Right lobe of liver (tissue), 4 donors: ENCODE data around the gene CAGE1.

ENCODE experiments used
- POLR2A ChIP-seq: fragments of 450-650 bp; IDR thresholded peaks from one replicate; pipeline ENCODE4 v1.6.1; 2017; ENCODE audit warnings: antibody characterized with exemption, mild to moderate bottlenecking
- TF ChIP-seq, protein P1 (sequence below), 4 donors: fragments of 200-600 bp in 3 of 4; fragments of 450-650 bp in 1 of 4; IDR thresholded peaks; one replicate each; pipeline versions ENCODE4 v1.5.1 to v1.8.0; 2016 to 2022; ENCODE audit warnings: antibody characterized with exemption in 4 of 4, mild to moderate bottlenecking in 2 of 4
- donor health status: DM: no; HTN: no; CAD: no.
- donor health status: DM: no; HTN: no; CAD: no.
- donor health status: DM: no; HTN: yes; CAD: no.

DNA sequence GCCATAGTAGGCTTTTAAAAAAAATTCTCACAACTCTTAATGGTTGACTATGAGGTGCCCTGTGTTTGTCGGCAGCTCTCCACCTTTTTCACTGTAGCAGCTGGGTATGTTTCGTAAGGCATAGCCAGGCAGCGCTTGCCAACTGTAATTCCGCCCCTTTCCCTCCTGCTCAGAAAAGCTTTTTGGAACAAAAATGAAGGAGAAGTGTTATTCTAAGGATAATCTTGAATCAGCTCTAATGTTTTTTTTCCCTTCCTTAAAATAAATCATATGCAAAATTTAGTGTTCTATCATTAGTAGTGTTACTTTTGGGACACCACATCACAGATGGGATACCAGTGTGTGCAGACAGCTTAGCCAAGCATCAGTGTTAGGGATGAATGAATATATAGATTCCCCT is 21.3 kb upstream of the CAGE1 start:
- TF ChIP-seq, protein P1, sequence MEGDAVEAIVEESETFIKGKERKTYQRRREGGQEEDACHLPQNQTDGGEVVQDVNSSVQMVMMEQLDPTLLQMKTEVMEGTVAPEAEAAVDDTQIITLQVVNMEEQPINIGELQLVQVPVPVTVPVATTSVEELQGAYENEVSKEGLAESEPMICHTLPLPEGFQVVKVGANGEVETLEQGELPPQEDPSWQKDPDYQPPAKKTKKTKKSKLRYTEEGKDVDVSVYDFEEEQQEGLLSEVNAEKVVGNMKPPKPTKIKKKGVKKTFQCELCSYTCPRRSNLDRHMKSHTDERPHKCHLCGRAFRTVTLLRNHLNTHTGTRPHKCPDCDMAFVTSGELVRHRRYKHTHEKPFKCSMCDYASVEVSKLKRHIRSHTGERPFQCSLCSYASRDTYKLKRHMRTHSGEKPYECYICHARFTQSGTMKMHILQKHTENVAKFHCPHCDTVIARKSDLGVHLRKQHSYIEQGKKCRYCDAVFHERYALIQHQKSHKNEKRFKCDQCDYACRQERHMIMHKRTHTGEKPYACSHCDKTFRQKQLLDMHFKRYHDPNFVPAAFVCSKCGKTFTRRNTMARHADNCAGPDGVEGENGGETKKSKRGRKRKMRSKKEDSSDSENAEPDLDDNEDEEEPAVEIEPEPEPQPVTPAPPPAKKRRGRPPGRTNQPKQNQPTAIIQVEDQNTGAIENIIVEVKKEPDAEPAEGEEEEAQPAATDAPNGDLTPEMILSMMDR (IDR thresholded peaks at IDR 0.05) = no peak
- TF ChIP-seq POLR2A = no peak
